Measurements from ENCODE around the gene AIF1. TPM values are rescaled to one million over a fixed set of nuclear protein-coding genes. Genes with fewer than 3 reads are reported as not detected.

The AIF1 gene
- polyA plus RNA-seq: 57.1 TPM
- long read RNA-seq, donor 1, transcript AIF1-203 (6 exons, 711 nt): major isoform, 18 of 37 reads
- long read RNA-seq, donor 1, partial matches to known transcripts: 16 of 37 reads
- long read RNA-seq, donor 1, other reads (novel, unspliced or antisense): 0 of 37 reads
- long read RNA-seq, donor 2, transcript AIF1-201 (6 exons, 607 nt): minor isoform, 11 of 117 reads
- long read RNA-seq, donor 2, transcript AIF1-202 (3 exons, 524 nt): minor isoform, 8 of 117 reads
- long read RNA-seq, donor 2, transcript AIF1-203 (6 exons, 711 nt): major isoform, 62 of 117 reads
- long read RNA-seq, donor 2, partial matches to known transcripts: 27 of 117 reads
- long read RNA-seq, donor 2, other reads (novel, unspliced or antisense): 9 of 117 reads
- long read RNA-seq, donor 3, transcript AIF1-201 (6 exons, 607 nt): minor isoform, 7 of 122 reads
- long read RNA-seq, donor 3, transcript AIF1-202 (3 exons, 524 nt): minor isoform, 9 of 122 reads
- long read RNA-seq, donor 3, transcript AIF1-203 (6 exons, 711 nt): major isoform, 45 of 122 reads
- long read RNA-seq, donor 3, partial matches to known transcripts: 60 of 122 reads
- long read RNA-seq, donor 3, other reads (novel, unspliced or antisense): 0 of 122 reads
- long read RNA-seq, donor 4, transcript AIF1-203 (6 exons, 711 nt): major isoform, 8 of 10 reads
- long read RNA-seq, donor 4, partial matches to known transcripts: 0 of 10 reads
- long read RNA-seq, donor 4, other reads (novel, unspliced or antisense): 0 of 10 reads
- long read RNA-seq, donor 5, transcript AIF1-203 (6 exons, 711 nt): major isoform, 18 of 37 reads
- long read RNA-seq, donor 5, partial matches to known transcripts: 11 of 37 reads
- long read RNA-seq, donor 5, other reads (novel, unspliced or antisense): 0 of 37 reads
- long read RNA-seq, donor 6, transcript AIF1-202 (3 exons, 524 nt): minor isoform, 9 of 53 reads
- long read RNA-seq, donor 6, transcript AIF1-203 (6 exons, 711 nt): major isoform, 27 of 53 reads
- long read RNA-seq, donor 6, partial matches to known transcripts: 15 of 53 reads
- long read RNA-seq, donor 6, other reads (novel, unspliced or antisense): 0 of 53 reads
- long read RNA-seq, donor 7, transcript AIF1-203 (6 exons, 711 nt): major isoform, 16 of 30 reads
- long read RNA-seq, donor 7, transcript AIF1-202 (3 exons, 524 nt): minor isoform, 5 of 30 reads
- long read RNA-seq, donor 7, partial matches to known transcripts: 6 of 30 reads
- long read RNA-seq, donor 7, other reads (novel, unspliced or antisense): 0 of 30 reads
- long read RNA-seq, donor 8, transcript AIF1-201 (6 exons, 607 nt): minor isoform, 9 of 137 reads
- long read RNA-seq, donor 8, transcript AIF1-203 (6 exons, 711 nt): major isoform, 59 of 137 reads
- long read RNA-seq, donor 8, transcript AIF1-202 (3 exons, 524 nt): minor isoform, 11 of 137 reads
- long read RNA-seq, donor 8, partial matches to known transcripts: 52 of 137 reads
- long read RNA-seq, donor 8, other reads (novel, unspliced or antisense): 6 of 137 reads
- long read RNA-seq, donor 9, transcript AIF1-203 (6 exons, 711 nt): major isoform, 22 of 74 reads
- long read RNA-seq, donor 9, transcript AIF1-201 (6 exons, 607 nt): minor isoform, 6 of 74 reads
- long read RNA-seq, donor 9, transcript AIF1-202 (3 exons, 524 nt): minor isoform, 8 of 74 reads
- long read RNA-seq, donor 9, partial matches to known transcripts: 38 of 74 reads
- long read RNA-seq, donor 9, other reads (novel, unspliced or antisense): 0 of 74 reads
- long read RNA-seq, donor 10, transcript AIF1-203 (6 exons, 711 nt): major isoform, 27 of 62 reads
- long read RNA-seq, donor 10, transcript AIF1-201 (6 exons, 607 nt): minor isoform, 6 of 62 reads
- long read RNA-seq, donor 10, partial matches to known transcripts: 25 of 62 reads
- long read RNA-seq, donor 10, other reads (novel, unspliced or antisense): 0 of 62 reads
- long read RNA-seq, donor 11, transcript AIF1-202 (3 exons, 524 nt): minor isoform, 9 of 77 reads
- long read RNA-seq, donor 11, transcript AIF1-203 (6 exons, 711 nt): major isoform, 34 of 77 reads
- long read RNA-seq, donor 11, partial matches to known transcripts: 21 of 77 reads
- long read RNA-seq, donor 11, other reads (novel, unspliced or antisense): 8 of 77 reads

GRCh38 chr6:31614684-31615578 lies at the start of gene AIF1:
Gene AIF1 (plus strand): TSS chr6:31615234. CDS start chr6:31615330, 96 bp downstream.
- peak within 1 kb of the TSS; percentile 13 for H3K4me3 ChIP-seq (ENCODE audit: low read length)

GRCh38 chr6:31567531-31568370 lies 47.3 kb upstream of the AIF1 start:
- DNase-seq: no peak
- WGBS (ENCODE audit: insufficient coverage, low lambda C conversion rate): 53% methylated on average over 4 of the region's 9 CpGs
- Histone ChIP-seq H3K4me1 (ENCODE audit: control insufficient read depth, insufficient read depth, low read length) (no peaks in the 10 kb centered on the region), H3K9me3 (ENCODE audit: control insufficient read depth, low read depth, low read length) (no peaks in the 10 kb centered on the region), H3K36me3 (ENCODE audit: control insufficient read depth, insufficient read depth, low read length) (no peaks in the 10 kb centered on the region), H3K27me3 (ENCODE audit: control insufficient read depth, insufficient read depth, low read length) (peaks cover 11% of the 10 kb centered on the region), H3K4me3 (ENCODE audit: low read length) (no peak overlapping the region), H3K27ac (ENCODE audit: low read length) (no peak overlapping the region)

More at GRCh38 chr6:31614684-31615578, at the start of gene AIF1:
- peak within 1 kb of the TSS; percentile 77 for H3K27ac ChIP-seq (ENCODE audit: low read length)
- H3K9me3 ChIP-seq (ENCODE audit: control insufficient read depth, low read depth, low read length): no peaks in the 10 kb centered on the region
- 45% methylated on average over 4 of the region's 6 CpGs for WGBS (ENCODE audit: insufficient coverage, low lambda C conversion rate)
- no peaks in the 10 kb centered on the region for H3K27me3 ChIP-seq (ENCODE audit: control insufficient read depth, insufficient read depth, low read length)
- H3K4me1 ChIP-seq (ENCODE audit: control insufficient read depth, insufficient read depth, low read length): peaks cover 24% of the 10 kb centered on the region
- H3K36me3 ChIP-seq (ENCODE audit: control insufficient read depth, insufficient read depth, low read length): no peaks in the 10 kb centered on the region
- peak; percentile 42 to 69 for DNase-seq

GRCh38 chr6:31568537-31568961 lies 46.5 kb upstream of the AIF1 start:
- Histone ChIP-seq H3K9me3 (ENCODE audit: control insufficient read depth, low read depth, low read length) (no peaks in the 10 kb centered on the region), H3K4me1 (ENCODE audit: control insufficient read depth, insufficient read depth, low read length) (no peaks in the 10 kb centered on the region), H3K4me3 (ENCODE audit: low read length) (no peak overlapping the region), H3K27me3 (ENCODE audit: control insufficient read depth, insufficient read depth, low read length) (peaks cover 13% of the 10 kb centered on the region), H3K27ac (ENCODE audit: low read length) (no peak overlapping the region), H3K36me3 (ENCODE audit: control insufficient read depth, insufficient read depth, low read length) (no peaks in the 10 kb centered on the region)
- no peak for DNase-seq
- 90% methylated on average over 2 of the region's 3 CpGs for WGBS (ENCODE audit: insufficient coverage, low lambda C conversion rate)

- no peaks in the 10 kb centered on the region for H3K4me1 ChIP-seq (ENCODE audit: control insufficient read depth, insufficient read depth, low read length)
- no CpG with 5 or more reads among the region's 1 CpG for WGBS (ENCODE audit: insufficient coverage, low lambda C conversion rate)
- H3K27ac ChIP-seq (ENCODE audit: low read length): no peak overlapping the region
Observed at GRCh38 chr6:31569861-31570536, 45.0 kb upstream of the AIF1 start.

GRCh38 chr6:31572041-31572911 lies 42.8 kb upstream of the AIF1 start, which contains the start of gene LTA:
Gene LTA (plus strand): TSS chr6:31572289. CDS start chr6:31572743, 454 bp downstream.
- no peaks in the 10 kb centered on the region for H3K4me1 ChIP-seq (ENCODE audit: control insufficient read depth, insufficient read depth, low read length)
- no peak for DNase-seq
- no peaks in the 10 kb centered on the region for H3K9me3 ChIP-seq (ENCODE audit: control insufficient read depth, low read depth, low read length)
- peaks cover 26% of the 10 kb centered on the region for H3K27me3 ChIP-seq (ENCODE audit: control insufficient read depth, insufficient read depth, low read length)
- no peaks in the 10 kb centered on the region for H3K36me3 ChIP-seq (ENCODE audit: control insufficient read depth, insufficient read depth, low read length)
- no peak within 1 kb of the TSS for H3K27ac ChIP-seq (ENCODE audit: low read length)
- no peak within 1 kb of the TSS for H3K4me3 ChIP-seq (ENCODE audit: low read length)
- WGBS (ENCODE audit: insufficient coverage, low lambda C conversion rate): no CpG with 5 or more reads among the region's 27 CpGs

More at GRCh38 chr6:31569861-31570536, 45.0 kb upstream of the AIF1 start:
- DNase-seq: no peak
- Histone ChIP-seq H3K4me3 (ENCODE audit: low read length) (no peak overlapping the region), H3K27me3 (ENCODE audit: control insufficient read depth, insufficient read depth, low read length) (peaks cover 18% of the 10 kb centered on the region), H3K36me3 (ENCODE audit: control insufficient read depth, insufficient read depth, low read length) (no peaks in the 10 kb centered on the region), H3K9me3 (ENCODE audit: control insufficient read depth, low read depth, low read length) (no peaks in the 10 kb centered on the region)

- Histone ChIP-seq H3K36me3 (ENCODE audit: control insufficient read depth, insufficient read depth, low read length) (no peaks in the 10 kb centered on the region), H3K4me3 (ENCODE audit: low read length) (no peak overlapping the region), H3K9me3 (ENCODE audit: control insufficient read depth, low read depth, low read length) (no peaks in the 10 kb centered on the region), H3K4me1 (ENCODE audit: control insufficient read depth, insufficient read depth, low read length) (no peaks in the 10 kb centered on the region), H3K27me3 (ENCODE audit: control insufficient read depth, insufficient read depth, low read length) (peaks cover 22% of the 10 kb centered on the region), H3K27ac (ENCODE audit: low read length) (no peak overlapping the region)
- no CpG with 5 or more reads among the region's 9 CpGs for WGBS (ENCODE audit: insufficient coverage, low lambda C conversion rate)
- no peak for DNase-seq
Observed at GRCh38 chr6:31573239-31574105, 41.6 kb upstream of the AIF1 start.

Measured in large intestine (tissue), 12 donors.